ENCODE data around the gene C9orf152. TPM values are rescaled to one million over a fixed set of nuclear protein-coding genes. Genes with fewer than 3 reads are reported as not detected.

Gene C9orf152
- total and polyA plus RNA-seq, 10 of the 15 experiments (the other 5 are each of a cell fraction or from before 2014, with no cell fraction given): 0.04 TPM; not detected in 9

- TF ChIP-seq ZNF687 (IDR thresholded peaks at IDR 0.05) (no peak), MEF2A (IDR thresholded peaks at IDR 0.05; ENCODE audit: insufficient read depth, low read depth, low read length) (no peak), RBBP5 (conservative IDR thresholded peaks at IDR 0.05) (no peak), RAD21 (IDR thresholded peaks at IDR 0.05; ENCODE audit: insufficient read depth, low read depth, low read length) (no peak), SREBF1 (IDR thresholded peaks at IDR 0.05; ENCODE audit: low read length) (no peak), SMAD1 (IDR thresholded peaks at IDR 0.05; ENCODE audit: low read depth, partially characterized antibody) (no peak), MYB (IDR thresholded peaks at IDR 0.05; ENCODE audit: borderline replicate concordance, low read depth, low read length) (no peak), MLLT1 (IDR thresholded peaks at IDR 0.05) (no peak), IKZF2 (IDR thresholded peaks at IDR 0.05) (no peak), NR2F1 (conservative IDR thresholded peaks at IDR 0.05) (no peak), FOS (IDR thresholded peaks at IDR 0.05; ENCODE audit: borderline replicate concordance, extremely low read depth, insufficient read length) (no peak)
- DNase-seq (ENCODE audit: low read depth, low spot score) (no peak), FAIRE-seq (no peak), ATAC-seq (no peak)
- Histone ChIP-seq H3K4me1 (ENCODE audit: control insufficient read depth, insufficient read depth, low read length) (no peaks in the 10 kb centered on the region), H3K4me3 (no peak overlapping the region), H3K79me2 (ENCODE audit: control insufficient read depth, insufficient read depth, low read length) (no peaks in the 10 kb centered on the region), H3K4me2 (ENCODE audit: control insufficient read depth, insufficient read depth) (no peak overlapping the region), H2AFZ (ENCODE audit: control insufficient read depth, low read depth, low read length) (no peak overlapping the region), H4K20me1 (ENCODE audit: control insufficient read depth, insufficient read depth) (no peaks in the 10 kb centered on the region), H3K9ac (ENCODE audit: control insufficient read depth, insufficient read depth, low read length) (no peak overlapping the region), H3K36me3 (ENCODE audit: control insufficient read depth in 2 of 2, insufficient read depth in 2 of 2, low read length in 1 of 2) (no peaks in the 10 kb centered on the region), H3K27ac (ENCODE audit: control insufficient read depth, insufficient read depth) (no peak overlapping the region), H3K27me3 (replicated peaks in 1 of 2; ENCODE audit: control insufficient read depth in 2 of 2, insufficient read depth in 2 of 2, low read length in 1 of 2) (no peaks in the 10 kb centered on the region), H3K9me3 (replicated peaks; ENCODE audit: control insufficient read depth, insufficient read depth, low read length) (no peaks in the 10 kb centered on the region)
- ChIA-PET POLR2A (no interaction called here), SMC1A (ENCODE audit: uncharacterized antibody, unreplicated experiment) (interaction anchor here (0.5 to 7.8 kb wide), 9 partner anchors 30 to 397 kb away, joined by 3 to 53 read pairs (median 3); no protein-coding TSS in a partner anchor), CTCF (interaction anchor here (0.8 to 8.8 kb wide), 7 partner anchors 11 to 409 kb away, joined by 3 to 114 read pairs (median 4); no protein-coding TSS in a partner anchor), RAD21 (ENCODE audit: unreplicated experiment) (interaction anchor here (0.8 to 1.7 kb wide), 7 partner anchors 31 to 640 kb away, joined by 3 to 8 read pairs (median 3); no protein-coding TSS in a partner anchor)
- intact Hi-C loops (cut with micrococcal nuclease; ENCODE audit: unreplicated experiment) (loop anchor here (5.0 kb wide), 1 partner anchor 642 kb away; no protein-coding TSS in a partner anchor), in situ Hi-C loops (cut with MboI) (loop anchor here (10.0 kb wide), 1 partner anchor 640 kb away; no protein-coding TSS in a partner anchor)
- WGBS (ENCODE audit: insufficient coverage, insufficient replicate concordance, low lambda C conversion rate, missing lambda C conversion rate): 20% methylated on average over 2 of the region's 2 CpGs
- BruUV-seq (replicated peaks): no TSS peak
Observed at GRCh38 chr9:110214586-110215355, 6.8 kb upstream of the C9orf152 start.

Data from GM12878 (cell line).